Cerebellar nuclear complex (tissue), 1 donor: ENCODE measurements around the gene NOD2.

Experiments
- DNase-seq, 2 experiments: peaks; one replicate each; lab custom pipeline; 2025; lab: John Stamatoyannopoulos, UW

Gene NOD2

DNA sequence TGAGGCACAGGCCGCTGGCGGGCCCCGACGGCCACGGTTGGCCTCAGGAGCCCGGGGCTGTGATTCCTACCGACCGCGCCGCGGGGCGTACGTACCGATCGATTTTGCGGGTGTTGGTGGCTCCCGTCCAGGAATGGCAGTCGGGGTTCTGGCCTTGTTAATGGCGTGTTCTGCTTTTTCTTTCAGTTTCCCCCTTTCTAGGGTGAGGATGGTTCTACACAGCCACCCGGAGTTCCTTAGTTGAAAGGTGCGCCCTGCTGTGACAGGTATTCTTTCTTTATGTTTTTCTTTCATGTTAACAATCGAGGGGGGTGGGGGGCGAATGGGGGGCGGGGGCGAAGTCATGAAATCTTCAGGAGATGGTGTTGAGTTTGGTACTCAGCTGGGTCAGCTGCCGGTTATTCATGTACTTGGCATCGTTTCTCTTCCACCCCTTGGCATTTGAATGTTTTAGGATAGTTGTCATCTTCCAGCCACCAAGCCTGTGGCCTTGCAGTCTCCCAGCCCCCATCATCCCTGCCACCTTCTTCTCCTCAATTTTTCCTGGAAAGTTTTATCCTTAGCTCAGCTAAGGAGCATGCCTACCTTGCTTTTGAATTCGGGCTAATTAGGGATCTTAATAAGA is 49.3 kb downstream of the NOD2 start:
- DNase-seq, result no peak

DNA sequence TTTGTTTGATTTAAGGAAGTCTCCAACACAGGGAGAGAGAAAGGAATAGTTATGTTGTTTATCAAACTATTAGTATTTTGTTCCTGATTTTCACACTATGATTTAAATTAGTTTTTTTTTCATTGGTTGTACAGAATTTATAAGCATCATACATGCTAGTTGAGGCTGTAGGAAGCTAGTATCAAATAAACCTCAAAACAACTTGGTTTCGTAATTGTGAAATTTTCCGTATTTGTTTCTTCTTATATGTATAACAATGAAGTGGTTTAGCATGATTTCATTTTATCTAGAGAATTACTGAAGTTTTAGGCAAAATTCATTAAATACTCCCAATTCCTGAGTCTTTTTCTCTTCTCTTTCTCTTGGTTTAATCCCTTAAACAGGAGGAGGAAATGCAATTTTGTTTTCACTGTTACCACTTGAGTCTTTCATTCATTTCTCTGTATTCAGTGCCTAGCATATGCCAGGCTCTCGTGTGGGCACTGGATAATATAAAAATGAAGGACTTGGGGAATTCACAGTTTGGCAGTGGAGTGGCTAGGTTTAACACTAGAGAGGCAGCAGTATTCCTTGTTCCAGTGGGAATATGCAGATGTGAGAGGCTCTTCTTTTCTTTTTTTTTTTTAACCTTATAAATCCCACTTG is 50.3 kb downstream of the NOD2 start:
- no peak for DNase-seq

DNA sequence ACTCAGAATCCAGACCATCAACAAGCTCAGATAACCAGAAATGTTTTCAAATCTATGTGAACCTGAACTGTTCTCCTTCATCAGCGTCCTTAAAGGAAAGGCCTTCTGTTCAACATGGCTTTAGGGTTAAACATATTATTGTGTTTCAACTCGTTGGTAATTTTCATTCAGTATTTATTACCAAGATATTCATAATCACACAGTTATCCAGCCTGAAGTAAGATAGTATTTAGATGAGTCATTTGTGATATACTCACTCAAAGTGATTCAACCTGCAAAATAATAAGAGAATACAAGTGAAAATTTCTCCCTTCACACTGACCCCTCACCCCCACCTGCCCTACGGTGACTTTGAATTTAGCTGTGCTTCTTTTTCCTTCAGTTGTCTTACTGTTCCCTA is 51.5 kb downstream of the NOD2 start:
- no peak for DNase-seq

DNA sequence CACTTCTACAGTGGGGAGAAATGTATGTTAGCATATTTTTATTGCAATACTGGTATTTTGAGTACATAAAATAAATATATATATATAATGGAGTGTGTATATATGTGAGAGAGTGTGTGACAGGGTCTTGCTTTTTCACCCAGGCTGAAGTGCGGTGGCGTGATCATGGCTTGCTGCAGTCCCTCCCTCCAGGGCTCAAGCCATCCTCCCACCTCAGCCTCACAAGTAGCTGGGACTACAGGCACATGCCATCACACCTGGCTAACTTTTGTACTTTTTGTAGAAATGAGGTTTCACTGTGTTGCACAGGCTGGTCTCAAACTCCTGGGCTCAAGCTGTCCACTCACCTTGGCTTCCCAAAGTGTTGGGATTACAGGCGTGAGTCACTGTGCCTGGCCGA is 52.5 kb downstream of the NOD2 start:
- DNase-seq, result no peak

DNA sequence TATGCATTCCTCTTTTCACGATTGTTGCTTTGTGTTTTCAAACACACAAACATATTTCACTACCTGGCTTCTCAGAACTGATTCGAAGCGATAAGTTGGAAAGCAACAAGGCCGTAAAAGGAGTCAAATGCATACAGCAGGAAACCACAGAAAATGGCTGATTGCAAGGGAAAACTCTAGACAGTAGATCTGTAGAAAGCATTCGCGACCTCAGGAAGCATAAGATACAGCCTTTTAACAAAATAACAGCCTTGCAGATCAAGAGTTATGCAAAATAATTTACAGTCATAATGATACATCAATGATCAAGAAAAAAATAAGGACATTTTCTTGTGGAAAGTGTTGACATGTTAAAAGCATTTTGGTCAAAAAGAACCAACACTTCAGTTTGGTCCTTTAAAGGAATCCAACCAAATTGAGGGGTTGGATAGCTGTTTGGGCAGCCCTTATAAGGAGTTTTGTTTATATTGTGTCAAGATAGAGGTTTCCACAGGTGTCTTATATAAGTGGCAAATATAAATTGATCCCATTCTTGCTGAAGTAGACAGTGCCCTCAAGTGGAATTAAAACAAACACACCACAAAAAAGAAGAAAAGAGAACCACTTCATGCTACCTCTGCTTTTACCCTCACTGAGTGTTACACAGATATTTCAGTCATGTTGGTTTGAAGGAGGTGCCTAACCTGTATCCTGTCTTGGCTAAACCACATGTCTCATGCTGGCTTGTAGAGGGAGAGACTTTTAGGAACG is 54.0 kb downstream of the NOD2 start:
- no peak for DNase-seq

DNA sequence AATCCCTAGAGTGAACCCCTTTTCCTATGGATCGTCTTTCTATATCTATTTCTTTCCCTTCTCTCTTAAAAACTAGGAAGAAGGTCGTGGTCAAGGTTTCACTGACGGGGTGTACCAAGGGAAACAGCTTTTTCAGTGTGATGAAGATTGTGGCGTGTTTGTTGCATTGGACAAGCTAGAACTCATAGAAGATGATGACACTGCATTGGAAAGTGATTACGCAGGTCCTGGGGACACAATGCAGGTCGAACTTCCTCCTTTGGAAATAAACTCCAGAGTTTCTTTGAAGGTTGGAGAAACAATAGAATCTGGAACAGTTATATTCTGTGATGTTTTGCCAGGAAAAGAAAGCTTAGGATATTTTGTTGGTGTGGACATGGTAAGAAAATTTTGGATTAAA is 58.1 kb downstream of the NOD2 start:
- no peak for DNase-seq

DNA sequence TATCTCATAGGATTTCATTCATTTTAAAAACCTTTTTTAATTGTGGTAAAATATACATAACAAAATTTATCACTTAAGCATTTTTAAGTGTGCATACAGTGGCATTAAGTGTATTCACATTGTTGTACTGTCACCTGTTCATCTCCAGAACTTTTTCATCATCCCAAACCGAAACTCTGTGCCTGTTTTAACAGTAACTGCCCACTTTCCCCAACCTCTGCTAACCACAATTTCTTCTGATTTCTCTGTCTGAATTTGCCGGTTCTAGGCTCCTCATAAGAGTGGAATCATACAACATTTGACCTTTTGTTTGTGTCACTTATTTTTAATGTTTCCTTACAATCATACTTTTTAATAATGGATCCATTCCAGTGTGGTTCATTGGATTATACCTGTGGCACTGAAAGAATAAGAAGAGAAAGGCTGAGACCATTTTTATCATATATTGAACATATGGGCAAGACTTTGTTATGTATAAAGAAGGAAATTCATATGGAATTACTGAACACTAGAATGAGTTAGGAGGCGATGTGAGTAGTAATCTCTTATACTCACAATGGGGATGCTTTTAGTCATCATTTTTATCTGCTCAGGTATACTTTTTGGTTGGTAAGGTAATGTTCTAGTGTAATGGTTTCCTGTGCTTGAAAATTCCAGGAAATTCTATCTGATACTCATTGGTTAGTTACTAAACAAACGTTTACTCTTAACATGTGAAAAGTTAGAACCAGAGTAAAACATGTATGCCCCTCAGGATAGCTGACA is 59.2 kb downstream of the NOD2 start:
- no peak for DNase-seq

DNA sequence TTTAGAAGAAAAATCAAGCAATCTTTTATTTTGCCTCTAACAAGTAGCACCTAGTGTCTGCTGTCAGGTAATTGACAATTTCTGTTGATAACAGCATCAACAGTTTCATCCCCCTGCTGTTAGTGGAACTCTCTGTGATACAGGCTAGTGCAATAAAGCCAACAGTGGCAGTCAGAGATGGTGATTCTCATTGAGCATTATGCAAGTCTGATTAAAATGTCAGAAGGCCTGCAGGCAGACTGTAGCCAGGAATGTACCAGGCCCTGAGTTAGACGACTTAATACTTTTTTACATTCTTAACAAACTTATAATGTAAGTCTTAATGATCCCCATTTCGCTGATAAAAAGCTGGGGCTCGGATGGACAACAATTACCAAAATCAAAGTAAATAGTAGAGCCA is 63.1 kb downstream of the NOD2 start:
- no peak for DNase-seq

DNA sequence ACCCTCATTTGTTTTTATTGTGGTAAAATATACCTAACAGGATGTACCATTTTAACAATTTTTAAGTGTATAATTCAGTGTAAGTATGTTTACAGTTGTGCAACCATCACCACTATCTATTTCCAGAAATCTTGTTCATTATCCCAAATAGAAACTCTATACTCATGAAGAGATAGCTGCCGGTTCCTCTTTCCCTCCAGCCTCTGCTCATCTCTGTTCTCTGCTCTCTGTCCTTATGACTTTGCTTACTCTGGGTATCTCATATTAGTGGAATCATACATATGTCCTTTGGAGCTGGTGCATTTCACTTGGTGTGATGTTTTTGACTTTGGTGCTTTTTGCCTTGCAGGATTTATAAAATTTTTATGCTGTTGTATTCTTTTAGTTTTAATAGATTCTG is 67.9 kb downstream of the NOD2 start:
- no peak for DNase-seq

DNA sequence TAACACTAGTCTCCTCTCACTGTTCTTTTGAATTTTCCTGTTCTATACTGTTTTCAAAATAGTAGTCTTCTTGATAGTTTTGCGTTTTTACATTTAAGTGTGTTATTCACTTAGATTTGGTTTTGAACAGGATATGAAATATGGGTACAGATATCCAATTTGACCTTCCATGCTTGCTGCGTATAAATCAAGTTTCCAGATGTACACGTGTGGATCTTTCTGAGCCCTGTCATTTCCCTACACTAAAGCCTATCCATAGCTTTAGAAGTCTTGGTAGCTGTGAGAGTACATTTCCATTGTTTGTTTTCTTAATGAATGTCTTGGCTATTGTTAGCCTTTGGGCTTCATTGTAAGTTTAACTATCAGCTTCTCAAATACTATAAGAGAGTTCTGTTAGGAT is 68.8 kb downstream of the NOD2 start:
- no peak for DNase-seq

DNA sequence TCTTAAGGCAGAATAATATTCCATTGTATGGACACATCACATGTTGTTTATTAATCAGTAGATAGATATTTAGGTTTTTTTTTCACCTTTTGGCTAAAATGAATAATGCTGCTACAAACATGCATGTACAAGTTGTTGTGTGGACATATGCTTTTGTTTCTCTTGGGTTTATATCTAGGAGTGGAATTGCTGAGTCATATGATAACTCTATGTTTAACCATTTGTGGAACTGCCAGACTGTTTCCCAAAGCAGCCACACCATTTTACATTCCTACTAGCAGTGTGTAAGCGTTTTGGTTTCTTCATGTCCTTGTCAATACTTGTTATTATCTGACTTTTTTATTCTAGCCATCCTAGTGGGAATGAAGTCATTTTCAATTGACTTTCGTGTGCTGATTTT is 69.8 kb downstream of the NOD2 start:
- DNase-seq, result no peak

DNA sequence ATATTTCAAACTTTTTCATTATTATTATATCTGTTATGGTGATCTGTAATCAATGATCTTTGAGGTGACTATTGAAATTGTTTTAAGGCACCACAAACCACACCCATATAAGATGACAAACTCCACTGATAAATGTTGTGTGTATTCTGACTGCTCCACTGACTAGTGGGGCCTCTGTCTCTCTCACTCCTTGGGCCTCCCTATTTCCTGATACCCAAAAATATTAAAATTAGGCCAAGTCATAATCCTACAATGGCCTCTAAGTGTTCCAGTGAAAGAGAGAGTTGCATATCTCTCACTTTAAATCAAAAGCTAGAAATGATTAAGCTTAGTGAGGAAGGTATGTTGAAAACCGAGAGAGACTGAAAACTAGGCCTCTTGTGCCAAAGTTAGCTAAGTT is 71.9 kb downstream of the NOD2 start:
- no peak for DNase-seq

DNA sequence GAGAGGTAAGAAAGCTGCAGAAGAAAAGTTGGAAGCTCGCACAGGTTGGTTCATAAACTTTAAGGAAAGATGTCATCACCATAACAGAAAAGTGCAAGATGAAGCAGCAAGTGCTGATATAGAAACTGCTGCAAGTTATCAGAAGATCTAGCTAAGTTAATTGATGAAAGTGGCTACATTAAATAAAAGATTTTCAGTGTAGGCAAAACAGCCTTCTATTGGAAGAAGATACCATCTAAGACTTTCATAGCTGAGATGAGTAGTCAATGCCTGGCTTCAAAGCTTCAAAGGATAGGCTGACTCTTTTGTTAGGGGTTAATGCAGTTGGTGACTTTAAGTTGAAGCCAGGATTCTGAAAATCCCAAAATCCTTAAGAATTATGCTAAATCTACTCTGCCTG is 72.5 kb downstream of the NOD2 start:
- DNase-seq, result no peak

DNA sequence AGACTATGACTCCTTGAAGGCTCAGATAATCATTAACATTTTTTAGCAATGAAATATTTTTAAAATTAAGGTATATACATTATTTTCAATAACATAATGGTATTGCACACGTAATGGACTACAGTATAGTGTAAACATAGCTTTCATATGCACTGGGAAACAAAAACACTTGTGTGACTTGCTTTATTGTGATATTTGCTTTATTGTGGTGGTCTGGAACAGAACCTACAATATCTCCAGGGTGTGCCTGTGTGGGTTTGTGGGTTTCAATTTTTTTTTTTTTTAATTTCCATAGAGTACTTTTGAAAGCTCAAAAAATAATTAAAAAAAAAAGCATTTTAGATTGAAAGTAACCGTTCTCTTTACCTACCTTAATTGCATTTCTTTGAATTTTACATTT is 73.8 kb downstream of the NOD2 start:
- no peak for DNase-seq

DNA sequence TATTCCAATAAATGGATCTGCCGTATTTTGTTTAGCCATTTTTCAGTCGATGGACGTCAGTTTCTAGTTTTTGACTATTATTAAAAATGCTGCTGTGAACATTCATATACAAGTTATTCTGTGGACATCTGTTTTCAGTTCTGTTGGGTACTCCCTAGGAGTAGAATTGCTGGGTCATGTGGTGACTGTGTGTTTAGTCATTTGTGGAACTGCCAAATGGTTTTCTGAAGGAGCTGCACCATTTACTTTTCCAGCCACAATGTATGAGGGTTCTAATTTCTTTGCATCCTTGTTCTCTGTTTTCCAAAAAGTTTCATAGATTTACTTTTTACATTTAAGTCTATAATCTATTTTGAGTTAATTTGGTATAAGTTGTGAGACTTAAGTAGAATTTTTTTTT is 78.0 kb downstream of the NOD2 start:
- DNase-seq, result no peak

DNA sequence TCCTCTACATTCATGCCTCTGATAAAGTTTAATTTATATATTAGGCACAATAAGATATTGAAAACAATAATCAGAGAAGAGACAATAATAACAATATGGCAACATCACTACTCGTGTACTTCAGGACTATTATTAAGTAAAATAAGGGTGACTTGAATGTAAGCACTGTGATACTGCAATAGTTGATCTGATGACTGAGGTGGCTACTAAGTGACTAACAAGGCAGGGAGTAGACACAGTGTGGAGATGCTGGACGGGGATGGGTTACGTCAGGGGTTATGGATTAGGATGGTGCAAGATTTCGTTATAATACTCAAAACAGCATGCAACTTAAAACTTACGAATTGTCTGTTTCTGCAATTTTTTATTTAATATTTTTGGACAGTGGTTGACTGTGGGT is 81.0 kb downstream of the NOD2 start:
- no peak for DNase-seq

DNA sequence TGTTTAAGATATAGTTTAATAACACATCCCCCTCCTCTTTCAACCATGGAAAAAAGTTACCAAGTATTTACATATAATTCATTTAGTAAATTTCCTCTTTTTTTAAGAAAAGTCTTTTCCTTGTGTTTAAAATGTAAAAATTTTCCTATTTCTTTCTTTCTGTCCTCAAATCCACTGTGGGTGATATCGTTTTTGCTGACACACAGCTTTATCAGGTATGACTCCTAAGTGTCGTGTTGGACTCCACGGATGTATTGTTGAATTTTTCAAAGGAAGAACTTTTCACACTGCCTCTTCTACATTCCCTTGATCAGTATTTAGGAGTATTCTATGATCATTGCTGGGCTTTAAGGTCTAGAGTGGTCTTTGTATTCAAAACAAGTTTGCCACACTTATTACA is 81.6 kb downstream of the NOD2 start:
- no peak for DNase-seq

DNA sequence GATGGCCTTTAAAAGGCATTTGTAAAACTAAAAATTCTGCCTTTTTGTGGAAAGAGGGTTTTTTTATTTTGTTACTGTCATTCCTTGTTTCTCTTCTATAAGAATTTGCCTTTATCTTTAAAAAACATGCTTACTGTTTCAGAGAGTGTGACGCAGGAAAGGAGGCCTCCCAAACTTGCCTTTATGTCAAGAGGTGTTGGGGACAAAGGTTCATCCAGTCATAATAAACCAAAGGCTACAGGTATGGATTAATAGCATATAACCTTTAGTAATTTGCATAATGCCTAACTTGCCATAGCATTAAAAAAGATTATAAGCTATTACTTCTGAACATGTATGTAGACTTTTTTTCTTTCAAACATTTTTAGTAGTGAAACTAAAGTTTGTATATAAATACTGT is 82.6 kb downstream of the NOD2 start:
- DNase-seq, result no peak

DNA sequence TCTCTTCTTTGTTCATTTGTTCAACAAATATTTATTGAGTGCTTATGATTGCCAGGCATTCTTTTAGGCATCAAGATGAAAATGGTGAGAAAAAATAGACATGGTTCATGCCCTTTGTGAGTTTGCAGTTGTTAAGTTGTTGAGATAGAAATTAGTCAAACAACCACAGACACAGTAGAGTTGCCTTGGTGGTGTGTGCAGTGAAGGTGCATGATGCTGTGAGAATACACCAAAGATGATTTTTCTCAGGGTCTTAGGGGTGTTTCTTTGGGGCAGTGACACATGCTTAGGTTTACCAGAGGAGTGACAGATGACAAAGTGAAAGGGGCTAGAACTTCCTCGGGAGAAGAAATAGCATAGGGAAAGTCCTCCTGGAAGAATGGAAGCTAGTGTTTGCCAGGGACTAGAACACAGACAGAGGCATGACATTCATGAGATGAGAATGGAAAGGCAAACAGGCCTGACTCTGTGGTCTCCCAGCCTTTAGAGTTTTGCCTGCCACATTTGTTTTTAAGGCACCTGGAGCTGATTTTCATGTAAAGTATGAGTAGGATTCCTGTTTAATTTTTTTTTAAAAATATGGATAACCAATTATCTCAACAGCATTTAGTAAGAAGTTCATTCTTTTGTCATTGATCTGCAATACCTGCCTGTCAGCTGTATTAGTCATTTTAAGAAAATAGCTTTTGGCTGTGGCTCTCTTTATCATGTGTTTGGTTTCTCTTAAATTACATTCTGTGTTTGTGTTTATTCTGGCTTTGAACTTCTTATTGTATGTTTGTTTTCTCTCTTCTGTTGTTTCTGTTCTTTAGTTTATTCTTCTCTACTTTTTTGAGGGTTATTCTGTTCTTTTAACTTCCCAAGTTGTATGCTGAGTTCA is 85.1 kb downstream of the NOD2 start:
- no peak for DNase-seq

DNA sequence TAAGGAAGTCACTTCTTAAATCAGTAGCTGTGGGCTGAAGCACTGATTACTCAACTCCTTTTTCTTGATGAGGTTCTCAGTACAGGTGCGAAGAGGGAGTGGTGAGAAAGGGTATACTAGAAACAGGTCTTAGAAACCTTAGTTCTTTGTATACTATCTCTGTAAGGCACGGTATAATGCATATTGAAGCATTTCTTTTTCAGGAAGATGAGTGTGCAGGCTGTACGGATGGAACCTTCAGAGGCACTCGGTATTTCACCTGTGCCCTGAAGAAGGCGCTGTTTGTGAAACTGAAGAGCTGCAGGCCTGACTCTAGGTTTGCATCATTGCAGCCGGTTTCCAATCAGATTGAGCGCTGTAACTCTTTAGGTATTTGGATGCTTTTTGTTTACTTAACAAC is 87.6 kb downstream of the NOD2 start:
- no peak for DNase-seq

DNA sequence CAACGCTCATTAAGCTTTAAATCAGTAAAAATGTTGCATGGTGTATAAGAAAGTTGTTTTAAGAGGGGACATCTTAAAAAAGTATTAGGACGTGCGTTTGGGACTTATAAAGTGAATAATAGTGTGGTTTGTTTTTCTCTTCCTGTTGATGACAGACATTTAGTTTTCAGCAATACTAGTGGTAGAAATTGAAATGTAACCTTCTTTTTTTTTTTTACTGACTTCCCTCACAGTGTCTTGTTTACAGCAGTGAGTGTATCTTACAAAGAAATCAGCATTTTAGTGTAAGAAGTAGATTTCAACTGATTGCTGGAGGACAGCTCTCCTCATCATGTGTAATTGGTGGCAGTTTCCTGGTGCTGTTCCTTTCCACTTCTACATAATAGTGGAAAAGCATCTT is 88.1 kb downstream of the NOD2 start:
- DNase-seq, result no peak
